ENCODE measurements around the gene TBCK.

DNA sequence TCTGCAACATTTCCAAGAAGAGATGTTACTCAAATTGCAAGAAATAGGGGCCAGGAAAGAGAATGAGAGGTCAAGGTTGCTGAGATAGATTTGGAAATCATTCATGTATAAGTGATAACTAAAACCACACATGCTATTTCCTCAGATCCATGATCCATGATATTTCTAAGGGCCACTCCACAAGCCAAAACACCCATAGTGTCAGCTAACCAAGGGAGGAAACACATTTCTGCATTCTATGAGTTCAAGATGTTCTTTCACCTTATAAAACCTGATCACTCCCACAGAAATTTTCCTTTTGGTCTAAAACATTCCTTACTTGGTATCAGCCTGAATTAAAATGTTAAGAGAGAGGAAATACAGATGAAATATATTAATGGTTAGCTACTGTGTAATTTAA is 47.2 kb downstream of the TBCK start:
- TF ChIP-seq POLR2AphosphoS5 (IDR thresholded peaks at IDR 0.05; ENCODE audit: low read depth, low read length) (no peak), SIN3A (IDR thresholded peaks at IDR 0.05; ENCODE audit: borderline replicate concordance, insufficient read depth, low read length) (no peak), REST (IDR thresholded peaks at IDR 0.05; ENCODE audit: insufficient read depth in 1 of 2, low read depth in 2 of 2, low read length in 2 of 2) (no peak)
